Left ventricle myocardium inferior (tissue), 1 donor: ENCODE results near the gene PCID2. TPM values are rescaled to one million over a fixed set of nuclear protein-coding genes. Genes with fewer than 3 reads are reported as not detected.
"Not testable (repeated sequence)": the region's sequence is repeated elsewhere in the genome, so short reads cannot be mapped to it uniquely, and the experiment has no call there.

Experiments
- DNase-seq: peaks from one replicate; pipeline ENCODE4 v3.0.0-alpha.2; 2020
- H3K27ac ChIP-seq: fragments of 200-600 bp; replicated peaks from 2 replicates; pipeline ENCODE4 v1.8.0; 2021
- H3K27me3 ChIP-seq: fragments of 200-600 bp; 2 replicates; pipeline ENCODE4 v1.8.0; 2021; ENCODE audit warnings: low read depth
- H3K36me3 ChIP-seq: fragments of 200-600 bp; 2 replicates; pipeline ENCODE4 v1.8.0; 2021
- H3K4me1 ChIP-seq: fragments of 200-600 bp; 2 replicates; pipeline ENCODE4 v1.8.0; 2021
- H3K4me3 ChIP-seq: fragments of 200-600 bp; 2 replicates; pipeline ENCODE4 v1.8.0; 2021; ENCODE audit warnings: mild to moderate bottlenecking, moderate library complexity
- H3K9me3 ChIP-seq: fragments of 200-600 bp; replicated peaks from 2 replicates; pipeline ENCODE4 v1.8.0; 2021
- intact Hi-C: fragments of 100-400 bp; cut with micrococcal nuclease; formaldehyde crosslinking; loops from one replicate; pipeline ENCODE4 v1.11.0; 2022
- total RNA-seq: library from RNA; stranded (reverse); fragmentation: NEBNext Ultra II Directional; extraction: Animal tissue kit (Norgen Biotek cat#: 25700); gene quantifications from one replicate; pipeline ENCODE4 v1.2.1, GENCODE V29; 2021
- TF ChIP-seq, protein P1 (sequence below): fragments of 200-600 bp; IDR thresholded peaks from 2 replicates; pipeline ENCODE4 v1.8.0; 2021; ENCODE audit warnings: antibody characterized with exemption, mild to moderate bottlenecking, borderline replicate concordance
- donor health status: DM: no; HTN: yes; CAD: no; lungs with severe emphysema.

Gene PCID2
- total RNA-seq, 1 donor from 2014 or later: 54.5 TPM

DNA sequence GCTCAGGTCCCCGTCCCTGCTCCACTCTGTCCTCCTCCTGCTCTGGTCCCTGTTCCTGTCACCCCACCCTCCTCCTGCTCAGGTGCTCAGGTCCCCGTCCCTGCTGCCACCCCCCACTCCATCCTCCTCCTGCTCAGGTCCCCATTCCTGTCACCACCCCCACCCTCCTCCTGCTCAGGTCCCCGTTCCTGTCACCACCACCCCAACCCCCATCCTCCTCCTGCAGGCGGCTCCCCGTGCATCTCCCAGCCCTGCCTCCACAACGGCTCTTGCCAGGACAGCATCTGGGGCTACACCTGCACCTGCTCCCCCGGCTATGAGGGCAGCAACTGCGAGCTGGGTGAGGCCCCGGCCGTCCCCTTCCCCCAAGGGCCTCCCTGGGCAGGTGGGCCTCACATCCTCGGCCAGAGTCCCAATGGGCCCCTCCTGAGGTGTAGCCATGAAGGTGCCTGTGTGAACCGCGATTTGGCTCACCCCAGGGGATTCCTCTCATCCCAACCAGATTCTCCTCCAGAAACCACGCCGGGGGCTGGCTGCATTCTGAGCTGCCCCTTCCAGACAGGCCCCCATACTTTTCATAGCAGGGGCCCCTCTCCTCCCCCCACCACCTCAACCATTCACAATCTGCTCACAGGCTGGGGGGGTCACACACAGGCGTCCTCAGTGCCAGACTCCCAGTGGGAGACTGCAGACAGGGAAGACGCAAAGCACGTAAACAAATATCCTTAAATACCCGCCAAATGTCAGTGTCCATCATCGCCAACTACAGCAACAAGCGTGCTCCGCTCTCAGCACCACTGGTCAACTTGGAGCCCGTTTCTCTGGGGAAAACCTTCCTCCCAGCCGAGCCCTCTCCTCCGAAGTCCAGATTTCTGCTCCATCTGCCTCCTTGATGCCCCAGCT, 45.4 kb downstream of the PCID2 start:
- TF ChIP-seq, protein P1, sequence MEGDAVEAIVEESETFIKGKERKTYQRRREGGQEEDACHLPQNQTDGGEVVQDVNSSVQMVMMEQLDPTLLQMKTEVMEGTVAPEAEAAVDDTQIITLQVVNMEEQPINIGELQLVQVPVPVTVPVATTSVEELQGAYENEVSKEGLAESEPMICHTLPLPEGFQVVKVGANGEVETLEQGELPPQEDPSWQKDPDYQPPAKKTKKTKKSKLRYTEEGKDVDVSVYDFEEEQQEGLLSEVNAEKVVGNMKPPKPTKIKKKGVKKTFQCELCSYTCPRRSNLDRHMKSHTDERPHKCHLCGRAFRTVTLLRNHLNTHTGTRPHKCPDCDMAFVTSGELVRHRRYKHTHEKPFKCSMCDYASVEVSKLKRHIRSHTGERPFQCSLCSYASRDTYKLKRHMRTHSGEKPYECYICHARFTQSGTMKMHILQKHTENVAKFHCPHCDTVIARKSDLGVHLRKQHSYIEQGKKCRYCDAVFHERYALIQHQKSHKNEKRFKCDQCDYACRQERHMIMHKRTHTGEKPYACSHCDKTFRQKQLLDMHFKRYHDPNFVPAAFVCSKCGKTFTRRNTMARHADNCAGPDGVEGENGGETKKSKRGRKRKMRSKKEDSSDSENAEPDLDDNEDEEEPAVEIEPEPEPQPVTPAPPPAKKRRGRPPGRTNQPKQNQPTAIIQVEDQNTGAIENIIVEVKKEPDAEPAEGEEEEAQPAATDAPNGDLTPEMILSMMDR: no peak
- Histone ChIP-seq H3K27me3 (peaks cover 43% of the 10 kb centered on the region), H3K4me3 (no peak overlapping the region), H3K27ac (no peak overlapping the region), H3K9me3 (peaks cover 8% of the 10 kb centered on the region), H3K4me1 (no peaks in the 10 kb centered on the region), H3K36me3 (peaks cover 8% of the 10 kb centered on the region)
- intact Hi-C loops: no loop called here
- DNase-seq: no peak

DNA sequence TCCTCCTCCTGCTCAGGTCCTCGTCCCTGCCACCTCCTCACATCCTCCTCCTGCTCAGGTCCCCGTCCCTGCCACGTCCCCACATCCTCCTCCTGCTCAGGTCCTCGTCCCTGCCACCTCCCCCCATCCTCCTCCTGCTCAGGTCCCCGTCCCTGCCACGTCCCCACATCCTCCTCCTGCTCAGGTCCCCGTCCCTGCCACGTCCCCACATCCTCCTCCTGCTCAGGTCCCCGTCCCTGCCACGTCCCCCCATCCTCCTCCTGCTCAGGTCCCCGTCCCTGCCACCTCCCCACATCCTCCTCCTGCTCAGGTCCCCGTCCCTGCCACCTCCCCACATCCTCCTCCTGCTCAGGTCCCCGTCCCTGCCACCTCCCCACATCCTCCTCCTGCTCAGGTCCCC, 46.5 kb downstream of the PCID2 start:
- H3K4me1 ChIP-seq, H3K9me3 ChIP-seq, DNase-seq, H3K36me3 ChIP-seq, H3K4me3 ChIP-seq, intact Hi-C loops, H3K27ac ChIP-seq: not testable (repeated sequence)
- peaks cover 43% of the 10 kb centered on the region for H3K27me3 ChIP-seq

DNA sequence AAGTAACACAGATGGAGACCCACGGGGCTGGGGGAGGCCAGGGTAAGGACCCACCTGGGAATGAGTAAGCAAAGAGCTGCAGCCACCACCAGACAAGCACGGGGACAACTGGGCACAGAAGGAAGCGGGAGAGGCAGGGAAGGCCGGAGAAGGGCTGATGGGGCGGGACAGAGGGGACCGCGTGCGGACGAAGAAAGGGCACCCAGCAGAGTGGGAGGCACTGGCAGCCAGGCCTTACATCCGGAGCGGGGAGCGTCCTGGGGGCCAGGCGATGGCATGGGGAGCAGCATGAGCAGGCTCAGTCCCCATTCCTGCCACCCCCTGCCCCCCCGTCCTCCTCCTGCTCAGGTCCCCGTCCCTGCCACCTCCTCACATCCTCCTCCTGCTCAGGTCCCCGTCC, 47.0 kb downstream of the PCID2 start:
- TF ChIP-seq, protein P1: no peak
- intact Hi-C loops: no loop called here
- no peak overlapping the region for H3K4me3 ChIP-seq
- H3K4me1 ChIP-seq: no peaks in the 10 kb centered on the region
- H3K9me3 ChIP-seq: no peaks in the 10 kb centered on the region
- no peak overlapping the region for H3K27ac ChIP-seq
- no peak for DNase-seq
- H3K36me3 ChIP-seq: no peaks in the 10 kb centered on the region
- peaks cover 43% of the 10 kb centered on the region for H3K27me3 ChIP-seq

DNA sequence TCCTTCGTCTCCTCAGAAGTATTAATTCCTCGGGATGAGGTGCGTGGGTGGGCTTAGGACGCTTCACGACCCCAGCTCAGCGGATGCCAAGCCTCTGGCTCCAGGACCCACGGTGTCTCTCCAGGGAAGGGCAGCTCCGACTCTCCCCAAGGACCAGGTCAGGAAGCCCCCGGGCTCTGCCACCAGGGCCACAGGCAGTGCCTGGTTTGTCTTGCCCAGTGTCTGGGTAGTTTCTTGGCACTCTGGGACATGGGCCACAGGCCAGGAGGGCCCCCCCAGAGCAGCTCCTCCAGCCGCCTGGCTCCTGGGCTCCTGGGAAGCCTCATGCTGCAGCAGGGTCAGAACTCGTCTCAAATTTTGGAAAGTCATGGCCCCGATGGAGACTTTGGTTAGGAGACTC, 47.5 kb downstream of the PCID2 start:
- H3K9me3 ChIP-seq: no peaks in the 10 kb centered on the region
- no peaks in the 10 kb centered on the region for H3K4me1 ChIP-seq
- no peak overlapping the region for H3K27ac ChIP-seq
- TF ChIP-seq, protein P1: no peak
- H3K36me3 ChIP-seq: no peaks in the 10 kb centered on the region
- DNase-seq: no peak
- intact Hi-C loops: no loop called here
- H3K27me3 ChIP-seq: peaks cover 43% of the 10 kb centered on the region
- H3K4me3 ChIP-seq: no peak overlapping the region

DNA sequence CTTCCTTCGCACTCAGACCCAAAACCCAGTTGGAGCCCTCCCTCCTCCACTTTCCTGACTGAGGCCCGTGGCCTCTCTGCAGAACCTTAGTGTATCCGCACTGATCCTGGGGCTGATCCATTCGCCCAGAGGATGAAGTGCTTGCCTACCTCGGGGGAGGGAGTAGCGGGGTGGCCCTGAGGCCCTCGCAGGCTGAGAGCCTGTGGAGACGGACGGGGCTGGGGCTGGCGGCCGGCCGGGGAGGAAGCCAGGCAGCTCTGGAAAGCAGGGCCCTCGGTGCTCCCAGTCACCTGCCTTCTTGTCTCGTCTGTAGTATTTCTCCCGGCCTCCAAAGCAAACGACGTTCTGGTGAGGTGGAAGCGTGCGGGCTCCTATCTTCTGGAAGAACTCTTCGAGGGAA, 48.8 kb downstream of the PCID2 start:
- no peaks in the 10 kb centered on the region for H3K4me1 ChIP-seq

DNA sequence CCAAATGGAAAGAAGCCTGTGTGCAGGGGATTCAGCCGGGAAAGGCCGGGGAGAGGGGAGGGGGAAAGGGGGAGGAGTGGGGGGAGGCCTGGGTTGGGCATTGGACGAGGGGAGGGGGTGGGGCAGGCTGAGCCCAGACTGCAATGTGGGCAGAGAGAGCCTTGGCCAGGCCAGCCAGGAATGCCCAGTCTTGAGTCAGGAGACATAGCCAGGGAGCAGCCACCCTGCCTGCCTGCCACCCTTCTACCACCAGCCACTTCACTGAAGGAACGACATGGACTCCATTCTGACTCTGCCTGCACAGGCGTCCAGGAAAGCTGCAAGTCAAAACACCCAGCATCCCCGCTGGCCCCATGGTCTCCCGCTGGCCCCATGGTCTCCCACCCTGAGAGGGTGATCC, 49.5 kb downstream of the PCID2 start:
- DNase-seq: no peak
- H3K9me3 ChIP-seq: no peaks in the 10 kb centered on the region
- TF ChIP-seq, protein P1: no peak
- H3K4me3 ChIP-seq: no peak overlapping the region
- H3K27ac ChIP-seq: no peak overlapping the region
- H3K27me3 ChIP-seq: peaks cover 43% of the 10 kb centered on the region
- H3K4me1 ChIP-seq: peaks cover 2% of the 10 kb centered on the region
- intact Hi-C loops: no loop called here
- H3K36me3 ChIP-seq: no peaks in the 10 kb centered on the region

More for the DNA sequence above, 48.8 kb downstream of the PCID2 start:
- DNase-seq: no peak
- Histone ChIP-seq H3K27ac (no peak overlapping the region), H3K36me3 (no peaks in the 10 kb centered on the region), H3K4me3 (no peak overlapping the region), H3K9me3 (no peaks in the 10 kb centered on the region), H3K27me3 (peaks cover 43% of the 10 kb centered on the region)
- intact Hi-C loops: no loop called here
- TF ChIP-seq, protein P1: no peak
